Prostate gland (tissue), 2 donors: ENCODE measurements around the gene COMMD10. TPM values are rescaled to one million over a fixed set of nuclear protein-coding genes. Genes with fewer than 3 reads are reported as not detected.
"Not testable (repeated sequence)": the region's sequence is repeated elsewhere in the genome, so short reads cannot be mapped to it uniquely, and the experiment has no call there.

ENCODE experiments used
- DNase-seq: peaks from one replicate; pipeline ENCODE4 v3.0.0-alpha.2; 2019; ENCODE audit warnings: low spot score
- H3K27ac ChIP-seq, 2 donors: fragments of 200-600 bp; sonication (generic); 2 replicates each; pipeline ENCODE4 v1.5.1; 2017 to 2019
- H3K27me3 ChIP-seq: fragments of 200-600 bp; sonication (generic); replicated peaks from 2 replicates; pipeline ENCODE4 v1.5.1; 2019; ENCODE audit not compliant: insufficient read depth
- H3K36me3 ChIP-seq, 2 donors: fragments of 200-600 bp; sonication (generic); 1 replicate in 1 of 2; 2 replicates in 1 of 2; pipeline versions ENCODE4 v1.5.1 to v1.8.1; 2017 to 2019
- H3K4me1 ChIP-seq: fragments of 200-600 bp; sonication (generic); replicated peaks from 2 replicates; pipeline ENCODE4 v1.5.1; 2019
- H3K4me3 ChIP-seq, 2 donors: fragments of 200-600 bp; sonication (generic); 2 replicates each; pipeline ENCODE4 v1.5.1; 2017 to 2019
- H3K9me3 ChIP-seq: fragments of 200-600 bp; sonication (generic); 2 replicates; pipeline ENCODE4 v1.5.1; 2017
- POLR2A ChIP-seq: fragments of 450-650 bp; IDR thresholded peaks from one replicate; pipeline ENCODE4 v1.6.1; 2016; ENCODE audit warnings: antibody characterized with exemption, mild to moderate bottlenecking
- POLR2AphosphoS5 ChIP-seq: sonication (generic); formaldehyde crosslinking; IDR thresholded peaks from one replicate; pipeline ENCODE4 v1.6.1; 2017; ENCODE audit warnings: antibody characterized with exemption
- WGBS: methylation state at CpG from one replicate; pipeline ENCODE4 v1.1.5; 2018; 5-methylcytosine and 5-hydroxymethylcytosine counted together
- intact Hi-C: fragments of 100-400 bp; cut with DNase I; formaldehyde crosslinking; loops from one replicate; pipeline ENCODE4 v1.14.2; 2022
- total RNA-seq, 2 donors: library from RNA; depleted of rRNA; stranded (reverse); fragments of >200 nt; gene quantifications; one replicate each; pipeline ENCODE4 v1.1.0, GENCODE V29; 2016
- TF ChIP-seq, protein P1 (sequence below), 4 experiments: fragments of 200-600 bp in 2 of 4; fragments of 450-650 bp in 2 of 4; sonication (generic) in 2 of 4; IDR thresholded peaks; 1 replicate in 3 of 4; 2 replicates in 1 of 4; pipeline ENCODE4 v1.5.1; 2016 to 2019; ENCODE audit warnings: antibody characterized with exemption in 4 of 4, mild to moderate bottlenecking in 2 of 4, moderate library complexity in 2 of 4

Gene COMMD10
- total RNA-seq, 2 donors from 2014 or later: 26.6 to 27.9 TPM

DNA sequence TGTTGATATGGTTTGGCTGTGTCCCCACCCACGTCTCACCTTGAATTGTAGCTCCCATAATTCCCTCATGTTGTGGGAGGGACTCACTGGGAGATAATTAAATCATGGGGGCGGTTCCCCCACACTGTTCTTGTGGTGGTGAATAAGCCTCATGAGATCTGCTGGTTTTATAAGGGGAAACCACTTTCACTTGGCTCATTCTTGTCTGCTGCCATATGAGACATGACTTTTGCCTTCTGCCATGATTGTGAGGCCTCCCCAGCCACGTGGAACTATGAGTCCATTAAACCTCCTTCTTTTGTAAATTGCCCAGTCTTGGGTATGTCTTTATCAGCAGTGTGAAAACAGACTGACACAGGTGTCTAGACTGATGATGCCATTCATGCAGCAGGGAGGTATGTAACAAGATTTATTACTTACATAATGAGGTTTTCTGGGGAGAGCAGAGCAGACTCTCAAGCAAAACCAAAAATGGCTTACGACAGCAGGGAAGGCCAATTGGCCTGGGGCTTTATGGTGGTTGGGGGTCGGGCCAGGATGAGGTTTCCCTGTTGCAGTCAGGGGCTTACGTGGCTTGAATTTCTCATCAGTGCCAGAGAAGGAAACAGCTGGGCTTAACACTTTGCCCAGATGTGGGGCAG lies 9.5 kb upstream of the COMMD10 start:
- intact Hi-C loops: no loop called here
- no peak overlapping the region for H3K4me3 ChIP-seq
- no peak for DNase-seq
- no peaks in the 10 kb centered on the region for H3K36me3 ChIP-seq
- TF ChIP-seq, protein P1, sequence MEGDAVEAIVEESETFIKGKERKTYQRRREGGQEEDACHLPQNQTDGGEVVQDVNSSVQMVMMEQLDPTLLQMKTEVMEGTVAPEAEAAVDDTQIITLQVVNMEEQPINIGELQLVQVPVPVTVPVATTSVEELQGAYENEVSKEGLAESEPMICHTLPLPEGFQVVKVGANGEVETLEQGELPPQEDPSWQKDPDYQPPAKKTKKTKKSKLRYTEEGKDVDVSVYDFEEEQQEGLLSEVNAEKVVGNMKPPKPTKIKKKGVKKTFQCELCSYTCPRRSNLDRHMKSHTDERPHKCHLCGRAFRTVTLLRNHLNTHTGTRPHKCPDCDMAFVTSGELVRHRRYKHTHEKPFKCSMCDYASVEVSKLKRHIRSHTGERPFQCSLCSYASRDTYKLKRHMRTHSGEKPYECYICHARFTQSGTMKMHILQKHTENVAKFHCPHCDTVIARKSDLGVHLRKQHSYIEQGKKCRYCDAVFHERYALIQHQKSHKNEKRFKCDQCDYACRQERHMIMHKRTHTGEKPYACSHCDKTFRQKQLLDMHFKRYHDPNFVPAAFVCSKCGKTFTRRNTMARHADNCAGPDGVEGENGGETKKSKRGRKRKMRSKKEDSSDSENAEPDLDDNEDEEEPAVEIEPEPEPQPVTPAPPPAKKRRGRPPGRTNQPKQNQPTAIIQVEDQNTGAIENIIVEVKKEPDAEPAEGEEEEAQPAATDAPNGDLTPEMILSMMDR (IDR thresholded peaks at IDR 0.05): no peak
- no peak for TF ChIP-seq POLR2A
- TF ChIP-seq POLR2AphosphoS5: no peak
- WGBS: 58% methylated on average over 6 of the region's 6 CpGs
- no peaks in the 10 kb centered on the region for H3K4me1 ChIP-seq
- H3K27ac ChIP-seq: no peak overlapping the region
- H3K9me3 ChIP-seq: no peaks in the 10 kb centered on the region
- H3K27me3 ChIP-seq: no peaks in the 10 kb centered on the region

DNA sequence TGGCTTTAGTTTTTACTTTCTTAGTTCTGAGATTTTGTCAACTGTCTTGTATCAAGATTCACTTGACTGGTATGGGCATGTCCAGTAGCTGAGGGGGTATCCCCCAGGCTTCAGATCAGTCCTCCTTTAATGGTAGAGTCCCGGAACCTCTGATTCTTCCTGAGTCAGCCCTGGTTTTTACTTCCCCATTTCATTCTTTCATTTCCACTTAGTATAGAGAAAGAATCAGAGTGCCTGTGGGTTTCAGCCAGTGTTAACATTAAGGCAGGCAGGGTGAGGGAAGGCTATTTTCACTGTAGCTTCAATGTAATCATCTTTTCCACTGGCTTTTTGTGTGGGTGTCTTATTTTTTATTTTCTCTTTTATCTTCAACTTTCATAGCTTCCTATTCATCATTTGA lies 8.3 kb upstream of the COMMD10 start:
- TF ChIP-seq POLR2A: no peak
- TF ChIP-seq POLR2AphosphoS5: no peak
- TF ChIP-seq, protein P1 (IDR thresholded peaks at IDR 0.05): no peak
- DNase-seq: no peak
- intact Hi-C loops: no loop called here

DNA sequence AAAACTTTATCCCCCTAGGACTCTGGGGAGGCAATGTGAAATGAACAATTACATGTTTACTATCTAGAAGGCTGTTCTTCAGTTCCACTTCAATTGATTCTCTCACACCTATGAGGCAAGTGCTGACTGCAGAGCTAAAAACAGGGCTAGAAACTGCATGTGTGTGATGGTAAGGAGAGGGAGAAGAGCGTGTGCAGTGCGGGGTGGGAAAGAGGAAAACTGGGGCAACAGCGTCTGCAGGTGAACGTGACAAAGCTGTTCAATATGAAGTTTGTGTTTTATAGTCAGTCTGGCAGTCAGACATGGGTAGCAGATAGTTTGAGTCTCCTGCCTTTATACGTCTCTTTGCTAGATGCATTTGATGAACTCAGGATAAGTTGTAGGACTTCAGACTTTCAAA lies 6.6 kb upstream of the COMMD10 start:
- DNase-seq: no peak
- Histone ChIP-seq H3K4me1 (no peaks in the 10 kb centered on the region), H3K27me3 (no peaks in the 10 kb centered on the region), H3K4me3 (no peak overlapping the region), H3K36me3 (no peaks in the 10 kb centered on the region), H3K9me3 (no peaks in the 10 kb centered on the region), H3K27ac (no peak overlapping the region)
- 87% methylated on average over 5 of the region's 5 CpGs for WGBS
- TF ChIP-seq POLR2AphosphoS5 (no peak), POLR2A (no peak)
- TF ChIP-seq, protein P1 (IDR thresholded peaks at IDR 0.05): no peak
- intact Hi-C loops: no loop called here

More for the DNA sequence above, 8.3 kb upstream of the COMMD10 start:
- no peak overlapping the region for H3K27ac ChIP-seq
- H3K4me3 ChIP-seq: no peak overlapping the region
- no peaks in the 10 kb centered on the region for H3K36me3 ChIP-seq
- 68% methylated on average over 1 of the region's 1 CpG for WGBS
- H3K9me3 ChIP-seq: no peaks in the 10 kb centered on the region
- no peaks in the 10 kb centered on the region for H3K4me1 ChIP-seq
- H3K27me3 ChIP-seq: no peaks in the 10 kb centered on the region

DNA sequence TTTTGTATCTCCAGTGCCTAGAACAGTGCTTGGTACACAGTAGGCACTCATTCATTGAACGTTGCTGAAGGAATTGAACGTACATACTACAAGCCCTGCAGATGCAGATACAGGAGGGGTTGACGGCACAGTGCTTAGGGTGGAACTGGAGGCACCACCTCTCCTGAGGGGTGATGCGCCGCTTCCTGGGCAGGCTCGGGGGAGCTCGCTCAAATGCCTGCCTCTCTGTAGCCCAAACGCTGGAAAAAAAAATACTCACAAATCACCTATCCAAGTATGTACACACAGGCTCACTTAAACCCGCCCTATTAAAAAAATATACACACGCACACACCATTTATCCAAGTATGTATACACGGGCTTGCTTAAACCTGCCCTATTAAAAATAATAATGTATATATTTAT lies 536 bp upstream of the COMMD10 start:
- WGBS: 16% methylated on average over 11 of the region's 11 CpGs
- intact Hi-C loops: no loop called here
- no peaks in the 10 kb centered on the region for H3K27me3 ChIP-seq
- TF ChIP-seq POLR2AphosphoS5 (no peak), POLR2A (no peak)
- TF ChIP-seq, protein P1 (IDR thresholded peaks at IDR 0.05): no peak
- H3K36me3 ChIP-seq: no peaks in the 10 kb centered on the region
- no peaks in the 10 kb centered on the region for H3K9me3 ChIP-seq
- no peaks in the 10 kb centered on the region for H3K4me1 ChIP-seq
- H3K4me3 ChIP-seq: peak overlapping the region; percentile 92 to 96
- H3K27ac ChIP-seq: peak overlapping the region; percentile 92
- peak; percentile 9 for DNase-seq

DNA sequence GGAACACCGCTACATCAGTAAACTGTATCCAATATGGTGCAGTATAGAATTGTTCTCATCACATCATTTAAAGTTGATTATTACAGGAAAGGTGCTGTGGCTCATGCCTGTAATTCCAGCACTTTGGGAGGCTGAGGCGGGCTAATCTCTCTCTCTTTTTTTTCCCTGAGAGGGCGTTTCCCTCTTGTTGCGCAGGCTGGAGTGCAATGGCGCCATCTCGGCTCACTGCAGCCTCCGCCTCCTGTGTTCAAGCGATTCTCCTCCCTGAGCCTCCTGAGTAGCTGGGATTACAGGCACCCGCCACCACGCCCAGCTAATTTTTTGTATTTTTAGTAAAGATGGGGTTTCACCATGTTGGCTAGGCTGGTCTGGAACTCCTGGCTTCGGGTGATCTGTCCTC lies 1.5 kb downstream of the COMMD10 start:
- H3K27me3 ChIP-seq, H3K9me3 ChIP-seq, H3K4me1 ChIP-seq, intact Hi-C loops, DNase-seq, H3K36me3 ChIP-seq, H3K4me3 ChIP-seq, H3K27ac ChIP-seq: not testable (repeated sequence)
- 93% methylated on average over 11 of the region's 11 CpGs for WGBS
